GM18507 (cell line): ENCODE measurements around the gene ABLIM2.

Experiments
- DNase-seq: peaks from one replicate; pipeline ENCODE4 v3.0.0; 2011; ENCODE audit warnings: low read depth; ENCODE audit not compliant: insufficient read length; ENCODE audit errors: extremely low spot score
- FAIRE-seq: peaks from 2 replicates; lab custom pipeline; 2011; peaks lifted over from hg19 to GRCh38; lab: Jason Lieb, UNC

ABLIM2 gene

GRCh38 chr4:8163026-8163425, 4.4 kb upstream of the ABLIM2 start:
- DNase-seq (no peak), FAIRE-seq (no peak)

GRCh38 chr4:8162625-8163024, 4.0 kb upstream of the ABLIM2 start:
- FAIRE-seq (no peak), DNase-seq (no peak)

GRCh38 chr4:8160572-8160971, 2.0 kb upstream of the ABLIM2 start:
- FAIRE-seq = no peak
- no peak for DNase-seq

GRCh38 chr4:8160233-8160560, 1.6 kb upstream of the ABLIM2 start:
- no peak for FAIRE-seq

GRCh38 chr4:8159537-8160232, 1.1 kb upstream of the ABLIM2 start:
- FAIRE-seq (no peak), DNase-seq (no peak)

More at GRCh38 chr4:8160233-8160560, 1.6 kb upstream of the ABLIM2 start:
- DNase-seq = no peak

- FAIRE-seq (no peak), DNase-seq (no peak)
Observed at GRCh38 chr4:8157944-8158709, 486 bp downstream of the ABLIM2 start.

- DNase-seq = no peak
Observed at GRCh38 chr4:8157496-8157895, 1.1 kb downstream of the ABLIM2 start.

GRCh38 chr4:8156617-8157016, 2.0 kb downstream of the ABLIM2 start:
- DNase-seq = no peak
- no peak for FAIRE-seq

More at GRCh38 chr4:8157496-8157895, 1.1 kb downstream of the ABLIM2 start:
- no peak for FAIRE-seq

- no peak for FAIRE-seq
- DNase-seq = no peak
Observed at GRCh38 chr4:8155660-8156421, 2.8 kb downstream of the ABLIM2 start.

- DNase-seq (no peak), FAIRE-seq (no peak)
Observed at GRCh38 chr4:8155048-8155447, 3.6 kb downstream of the ABLIM2 start.

- DNase-seq = no peak
- FAIRE-seq = no peak
Observed at GRCh38 chr4:8153441-8153840, 5.2 kb downstream of the ABLIM2 start.

GRCh38 chr4:8152865-8153257, 5.8 kb downstream of the ABLIM2 start:
- FAIRE-seq = no peak
- no peak for DNase-seq

GRCh38 chr4:8152090-8152864, 6.3 kb downstream of the ABLIM2 start:
- DNase-seq (no peak), FAIRE-seq (no peak)

- FAIRE-seq = no peak
- DNase-seq = no peak
Observed at GRCh38 chr4:8151165-8151650, 7.4 kb downstream of the ABLIM2 start.

- DNase-seq = no peak
- no peak for FAIRE-seq
Observed at GRCh38 chr4:8150152-8151090, 8.2 kb downstream of the ABLIM2 start.

GRCh38 chr4:8149664-8150063, 8.9 kb downstream of the ABLIM2 start:
- FAIRE-seq (no peak), DNase-seq (no peak)

- no peak for FAIRE-seq
- no peak for DNase-seq
Observed at GRCh38 chr4:8148785-8149435, 9.7 kb downstream of the ABLIM2 start.

- DNase-seq = no peak
Observed at GRCh38 chr4:8148159-8148558, 10.5 kb downstream of the ABLIM2 start.

More at GRCh38 chr4:8148159-8148558, 10.5 kb downstream of the ABLIM2 start:
- no peak for FAIRE-seq
